ENCODE measurements around the gene PDC.
"Not testable (repeated sequence)": the region's sequence is repeated elsewhere in the genome, so short reads cannot be mapped to it uniquely, and the experiment has no call there.

The PDC gene

GRCh38 chr1:186465491-186465890 is 4.6 kb upstream of the PDC start:
- DNase-seq, result not testable (repeated sequence)

GRCh38 chr1:186463926-186464325 is 3.0 kb upstream of the PDC start:
- no peak for DNase-seq

- DNase-seq, result no peak
These were observed 2.6 kb upstream of the PDC start for GRCh38 chr1:186463511-186463910.

GRCh38 chr1:186459161-186459560 is 1.8 kb downstream of the PDC start:
- not testable (repeated sequence) for DNase-seq

- DNase-seq, result no peak
These were observed 4.1 kb downstream of the PDC start for GRCh38 chr1:186456729-186457255.

GRCh38 chr1:186454981-186455380 is 5.9 kb downstream of the PDC start:
- DNase-seq, result no peak

- no peak for DNase-seq
These were observed 14.8 kb downstream of the PDC start for GRCh38 chr1:186446152-186446551.

- no peak for DNase-seq
These were observed 17.3 kb downstream of the PDC start for GRCh38 chr1:186443638-186444037.

GRCh38 chr1:186442651-186443375 is 18.1 kb downstream of the PDC start:
- no peak for DNase-seq

GRCh38 chr1:186440584-186440983 is 20.3 kb downstream of the PDC start:
- no peak for DNase-seq

GRCh38 chr1:186438567-186438966 is 22.3 kb downstream of the PDC start:
- no peak for DNase-seq

- DNase-seq, result no peak
These were observed 25.6 kb downstream of the PDC start for GRCh38 chr1:186435336-186435735.

GRCh38 chr1:186429017-186429416 is 31.9 kb downstream of the PDC start:
- DNase-seq, result no peak

GRCh38 chr1:186426118-186426517 is 34.8 kb downstream of the PDC start:
- DNase-seq, result no peak

GRCh38 chr1:186424539-186424938 is 36.4 kb downstream of the PDC start:
- DNase-seq, result no peak

GRCh38 chr1:186421446-186421845 is 39.5 kb downstream of the PDC start:
- no peak for DNase-seq

GRCh38 chr1:186420923-186421322 is 40.0 kb downstream of the PDC start:
- DNase-seq, result no peak

- DNase-seq, result no peak
These were observed 40.6 kb downstream of the PDC start for GRCh38 chr1:186420311-186420710.

GRCh38 chr1:186418503-186418902 is 42.4 kb downstream of the PDC start:
- DNase-seq, result no peak

GRCh38 chr1:186413319-186413718 is 47.6 kb downstream of the PDC start:
- DNase-seq, result no peak

- no peak for DNase-seq
These were observed 51.8 kb downstream of the PDC start for GRCh38 chr1:186409091-186409490.

GRCh38 chr1:186404454-186405051 is 56.4 kb downstream of the PDC start:
- peak; percentile 52 for DNase-seq

- no peak for DNase-seq
These were observed 57.3 kb downstream of the PDC start for GRCh38 chr1:186403632-186404031.

GRCh38 chr1:186401446-186401845 is 59.5 kb downstream of the PDC start:
- DNase-seq, result not testable (repeated sequence)

Measured in CD4-positive, alpha-beta T cell treated with Interleukin-12 subunit alpha and Interleukin-12 subunit beta, for 1 hour (primary cell).